ENCODE data around the gene SLC28A3.

The SLC28A3 gene

GRCh38 chr9:84230355-84231145, 110.0 kb downstream of the SLC28A3 start:
- no peak for DNase-seq

GRCh38 chr9:84229191-84229590, 111.4 kb downstream of the SLC28A3 start:
- no peak for DNase-seq

GRCh38 chr9:84228130-84228720, 112.3 kb downstream of the SLC28A3 start:
- no peak for DNase-seq

GRCh38 chr9:84226126-84226525, 114.4 kb downstream of the SLC28A3 start:
- DNase-seq: no peak

Measured in effector CD4-positive, alpha-beta T cell (primary cell).